Right kidney (tissue), 1 donor: ENCODE data around the gene COL24A1.
A peak's percentile ranks its signal among the peaks of the same experiment; 100 is the strongest.
"Not testable (repeated sequence)": the region's sequence is repeated elsewhere in the genome, so short reads cannot be mapped to it uniquely, and the experiment has no call there.

ENCODE experiments used
- DNase-seq: peaks from one replicate; pipeline ENCODE4 v3.0.0-alpha.2; 2016

The COL24A1 gene

GRCh38 chr1:86152887-86153286 lies 3.7 kb downstream of the COL24A1 start:
- DNase-seq, result no peak

- DNase-seq, result no peak
Observed at GRCh38 chr1:86151427-86151826, 5.1 kb downstream of the COL24A1 start.

GRCh38 chr1:86150553-86151055 lies 6.0 kb downstream of the COL24A1 start:
- no peak for DNase-seq

GRCh38 chr1:86149591-86149990 lies 7.0 kb downstream of the COL24A1 start:
- DNase-seq, result no peak

GRCh38 chr1:86147755-86148154 lies 8.8 kb downstream of the COL24A1 start:
- no peak for DNase-seq

- no peak for DNase-seq
Observed at GRCh38 chr1:86146566-86146965, 10.0 kb downstream of the COL24A1 start.

- no peak for DNase-seq
Observed at GRCh38 chr1:86140281-86140880, 16.2 kb downstream of the COL24A1 start.

GRCh38 chr1:86138746-86139145 lies 17.8 kb downstream of the COL24A1 start:
- no peak for DNase-seq

GRCh38 chr1:86137436-86137835 lies 19.1 kb downstream of the COL24A1 start:
- no peak for DNase-seq

GRCh38 chr1:86119214-86119764 lies 37.3 kb downstream of the COL24A1 start:
- DNase-seq, result no peak

GRCh38 chr1:86114816-86115400 lies 41.7 kb downstream of the COL24A1 start:
- DNase-seq, result no peak

GRCh38 chr1:86114236-86114635 lies 42.3 kb downstream of the COL24A1 start:
- no peak for DNase-seq

GRCh38 chr1:86111590-86111989 lies 45.0 kb downstream of the COL24A1 start:
- not testable (repeated sequence) for DNase-seq

GRCh38 chr1:86110451-86111129 lies 46.0 kb downstream of the COL24A1 start:
- DNase-seq, result no peak

- DNase-seq, result no peak
Observed at GRCh38 chr1:86105533-86105866, 51.1 kb downstream of the COL24A1 start.

- DNase-seq, result peak; percentile 8
Observed at GRCh38 chr1:86104606-86105532, 51.7 kb downstream of the COL24A1 start.

GRCh38 chr1:86101616-86102015 lies 55.0 kb downstream of the COL24A1 start:
- DNase-seq, result no peak

- no peak for DNase-seq
Observed at GRCh38 chr1:86100401-86100800, 56.2 kb downstream of the COL24A1 start.

GRCh38 chr1:86089765-86090164 lies 66.8 kb downstream of the COL24A1 start:
- no peak for DNase-seq

- DNase-seq, result no peak
Observed at GRCh38 chr1:86085741-86086409, 70.7 kb downstream of the COL24A1 start.

GRCh38 chr1:86084998-86085397 lies 71.6 kb downstream of the COL24A1 start:
- no peak for DNase-seq

GRCh38 chr1:86082183-86082582 lies 74.4 kb downstream of the COL24A1 start:
- no peak for DNase-seq
